Suprapubic skin (tissue), 4 donors: ENCODE data around the gene JUP. TPM values are rescaled to one million over a fixed set of nuclear protein-coding genes. Genes with fewer than 3 reads are reported as not detected.

ENCODE experiments used
- DNase-seq, 2 donors: peaks; one replicate each; pipeline ENCODE4 v3.0.0-alpha.2; 2019; ENCODE audit warnings: low spot score in 2 of 2
- H3K27ac ChIP-seq: fragments of 200-600 bp; sonication (generic); one replicate; pipeline ENCODE4 v1.5.1; 2019
- H3K27me3 ChIP-seq: fragments of 200-600 bp; sonication (generic); one replicate; pipeline ENCODE4 v1.5.1; 2019
- H3K36me3 ChIP-seq: fragments of 200-600 bp; sonication (generic); one replicate; pipeline ENCODE4 v1.5.1; 2019
- H3K4me1 ChIP-seq: fragments of 200-600 bp; sonication (generic); one replicate; pipeline ENCODE4 v1.5.1; 2019
- H3K4me3 ChIP-seq: fragments of 200-600 bp; sonication (generic); one replicate; pipeline ENCODE4 v1.5.1; 2019; ENCODE audit warnings: mild to moderate bottlenecking
- H3K9me3 ChIP-seq: fragments of 200-600 bp; sonication (generic); one replicate; pipeline ENCODE4 v1.5.1; 2019
- CTCF ChIP-seq, 2 donors: fragments of 200-600 bp in 1 of 2; fragments of 450-650 bp in 1 of 2; sonication (generic) in 1 of 2; IDR thresholded peaks; one replicate each; pipeline ENCODE4 v1.5.1; 2016 to 2019; ENCODE audit warnings: antibody characterized with exemption in 2 of 2, mild to moderate bottlenecking in 1 of 2, moderate library complexity in 1 of 2
- EP300 ChIP-seq: sonication (generic); formaldehyde crosslinking; IDR thresholded peaks from one replicate; pipeline ENCODE4 v1.6.1; 2017; ENCODE audit warnings: antibody characterized with exemption
- POLR2A ChIP-seq, 2 donors: fragments of 450-650 bp; IDR thresholded peaks; one replicate each; pipeline ENCODE4 v1.6.1; 2017; ENCODE audit warnings: antibody characterized with exemption in 2 of 2, mild to moderate bottlenecking in 2 of 2, moderate library complexity in 2 of 2
- POLR2AphosphoS5 ChIP-seq, 3 donors: sonication (generic); formaldehyde crosslinking; IDR thresholded peaks; one replicate each; pipeline ENCODE4 v1.6.1; 2017; ENCODE audit warnings: antibody characterized with exemption in 3 of 3
- WGBS: methylation state at CpG from one replicate; pipeline ENCODE4 v1.1.5; 2018; 5-methylcytosine and 5-hydroxymethylcytosine counted together
- total RNA-seq, 4 donors: library from RNA; depleted of rRNA; stranded (reverse); fragments of >200 nt; gene quantifications; one replicate each; pipeline ENCODE4 v1.1.0, GENCODE V29; 2016

Gene JUP
- total RNA-seq, 4 donors from 2014 or later = 1,107 to 2,369 (median 1,992) TPM

DNA sequence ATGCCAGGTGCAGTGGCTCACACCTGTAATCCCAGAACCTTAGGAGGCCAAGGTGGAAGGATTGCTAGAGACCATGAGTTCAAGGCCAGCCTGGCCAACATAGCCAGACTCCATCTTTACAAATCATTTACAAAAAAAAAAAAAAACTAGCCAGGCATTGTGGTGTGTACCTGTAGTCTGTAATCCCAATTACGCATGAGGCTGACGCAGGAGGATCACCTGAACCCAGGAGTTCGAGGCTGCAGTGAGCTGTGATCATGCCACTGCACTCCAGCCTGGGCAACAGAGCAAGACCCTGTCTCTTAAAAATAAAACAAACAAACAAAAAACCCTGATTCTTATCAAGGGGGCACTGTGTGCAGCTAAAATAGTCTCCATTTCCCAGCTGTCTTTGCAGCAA lies 35.2 kb downstream of the JUP start:
- peaks cover 28% of the 10 kb centered on the region for H3K36me3 ChIP-seq
- H3K27me3 ChIP-seq = no peaks in the 10 kb centered on the region
- no peak overlapping the region for H3K27ac ChIP-seq
- DNase-seq = no peak
- no peaks in the 10 kb centered on the region for H3K9me3 ChIP-seq
- TF ChIP-seq POLR2AphosphoS5 (IDR thresholded peaks at IDR 0.05) (no peak), EP300 (no peak), POLR2A (IDR thresholded peaks at IDR 0.05) (no peak), CTCF (IDR thresholded peaks at IDR 0.05) (no peak)
- no peaks in the 10 kb centered on the region for H3K4me1 ChIP-seq
- H3K4me3 ChIP-seq = no peak overlapping the region
- WGBS = 85% methylated on average over 3 of the region's 3 CpGs

- no peaks in the 10 kb centered on the region for H3K4me1 ChIP-seq
- H3K27me3 ChIP-seq = no peaks in the 10 kb centered on the region
- no peak for DNase-seq
- peaks cover 23% of the 10 kb centered on the region for H3K36me3 ChIP-seq
- H3K27ac ChIP-seq = no peak overlapping the region
- H3K9me3 ChIP-seq = no peaks in the 10 kb centered on the region
- 85% methylated on average over 4 of the region's 4 CpGs for WGBS
- no peak overlapping the region for H3K4me3 ChIP-seq
- no peak for TF ChIP-seq POLR2AphosphoS5 (IDR thresholded peaks at IDR 0.05)
Observed at GRCh38 chr17:41750862-41751261, 35.6 kb downstream of the JUP start.

GRCh38 chr17:41748275-41748674 lies 38.2 kb downstream of the JUP start:
- Histone ChIP-seq H3K36me3 (no peaks in the 10 kb centered on the region), H3K9me3 (no peaks in the 10 kb centered on the region), H3K27me3 (no peaks in the 10 kb centered on the region), H3K27ac (no peak overlapping the region), H3K4me3 (no peak overlapping the region), H3K4me1 (no peaks in the 10 kb centered on the region)
- no peak for DNase-seq
- 91% methylated on average over 6 of the region's 6 CpGs for WGBS
- TF ChIP-seq EP300 = no peak
- TF ChIP-seq CTCF (IDR thresholded peaks at IDR 0.05) = no peak
- TF ChIP-seq POLR2A (IDR thresholded peaks at IDR 0.05) = no peak
- no peak for TF ChIP-seq POLR2AphosphoS5 (IDR thresholded peaks at IDR 0.05)

DNA sequence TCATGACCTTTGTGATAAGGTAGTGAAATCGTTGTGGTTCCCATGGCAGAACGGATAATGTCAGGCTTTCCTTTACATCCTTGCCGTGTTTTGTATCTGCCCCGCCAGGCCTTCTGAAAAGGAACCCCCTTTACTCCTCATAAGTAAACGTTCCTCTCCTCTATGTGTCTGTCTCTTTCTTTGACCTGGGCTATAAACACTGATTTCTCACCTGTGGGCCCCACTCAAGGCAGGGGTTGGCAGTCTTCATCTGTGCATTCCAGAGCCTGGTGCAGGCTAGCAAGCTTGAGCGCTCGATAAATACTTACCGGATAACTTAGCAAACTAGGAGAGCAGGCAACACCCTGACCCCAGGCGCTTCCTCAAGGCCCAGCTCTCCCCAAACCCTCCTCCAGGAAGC lies 44.8 kb downstream of the JUP start:
- WGBS = 65% methylated on average over 9 of the region's 9 CpGs
- TF ChIP-seq POLR2A (IDR thresholded peaks at IDR 0.05) = no peak
- TF ChIP-seq EP300 = no peak
- TF ChIP-seq CTCF (IDR thresholded peaks at IDR 0.05) = no peak
- peaks cover 14% of the 10 kb centered on the region for H3K4me1 ChIP-seq
- DNase-seq = no peak
- no peaks in the 10 kb centered on the region for H3K36me3 ChIP-seq
- H3K27ac ChIP-seq = no peak overlapping the region
- no peaks in the 10 kb centered on the region for H3K9me3 ChIP-seq
- H3K27me3 ChIP-seq = peaks cover 12% of the 10 kb centered on the region
- no peak overlapping the region for H3K4me3 ChIP-seq

GRCh38 chr17:41740506-41740905 lies 46.0 kb downstream of the JUP start:
- WGBS = 94% methylated on average over 5 of the region's 5 CpGs
- no peaks in the 10 kb centered on the region for H3K36me3 ChIP-seq
- H3K4me3 ChIP-seq = no peak overlapping the region
- peaks cover 24% of the 10 kb centered on the region for H3K27me3 ChIP-seq
- DNase-seq = no peak
- TF ChIP-seq CTCF (IDR thresholded peaks at IDR 0.05) (no peak), EP300 (no peak), POLR2AphosphoS5 (IDR thresholded peaks at IDR 0.05) (no peak), POLR2A (IDR thresholded peaks at IDR 0.05) (no peak)
- H3K27ac ChIP-seq = no peak overlapping the region
- no peaks in the 10 kb centered on the region for H3K9me3 ChIP-seq
- H3K4me1 ChIP-seq = peaks cover 14% of the 10 kb centered on the region

- Histone ChIP-seq H3K4me1 (peaks cover 21% of the 10 kb centered on the region), H3K27me3 (peaks cover 31% of the 10 kb centered on the region), H3K4me3 (no peak overlapping the region), H3K36me3 (no peaks in the 10 kb centered on the region), H3K27ac (no peak overlapping the region), H3K9me3 (no peaks in the 10 kb centered on the region)
- no peak for TF ChIP-seq EP300
- no peak for TF ChIP-seq POLR2A (IDR thresholded peaks at IDR 0.05)
- TF ChIP-seq CTCF (IDR thresholded peaks at IDR 0.05) = no peak
- no peak for TF ChIP-seq POLR2AphosphoS5 (IDR thresholded peaks at IDR 0.05)
- 73% methylated on average over 7 of the region's 9 CpGs for WGBS
- DNase-seq = no peak
Observed at GRCh38 chr17:41739661-41740352, 46.7 kb downstream of the JUP start.
